Heart left ventricle (tissue), 13 donors: ENCODE results near the gene CCNY.

ENCODE experiments used
- CTCF ChIP-seq, 12 donors: fragments of 200-600 bp; sonication (generic) in 4 of 12; IDR thresholded peaks; one replicate each; pipeline versions ENCODE4 v1.5.0 to v1.8.0; 2018 to 2022; ENCODE audit warnings: antibody characterized with exemption in 12 of 12, mild to moderate bottlenecking in 5 of 12
- POLR2A ChIP-seq, 2 donors: fragments of 450-650 bp; IDR thresholded peaks; one replicate each; pipeline ENCODE4 v1.6.1; 2017; ENCODE audit warnings: antibody characterized with exemption in 2 of 2, mild to moderate bottlenecking in 2 of 2, moderate library complexity in 2 of 2
- donor health status: ischemic (EF 13 %, LVEDD 7.1; RV severe dilation, severe dysfunction).
- donor health status: DM: no; HTN: yes; CAD: no.
- donor health status: DM: no; HTN: no; CAD: no.
- donor health status: ischemic (EF 25% LVEDD 6.9; RV normal size, moderate dysfunction).
- donor health status: ischemic (EF 25% LVEDD 5.7; RV mildly dilated, moderate dysfunction).
- donor health status: ischemic (EF 35%, LVEDD 5.7; RV mildly dilated, moderate dysfunction).
- donor health status: nonischemic (EF 11% LVEDD 7.7; RV severe dilation, severe dysfunction).
- donor health status: DM: yes; HTN: yes; CAD: no.
- donor health status: PGD.
- donor health status: ischemic (EF 29% LVEDD 5.4; RV normal size, mild dysfunction).
- donor health status: nonischemic (EF 23%, LVEDD 6.1; RV moderate dilation, normal function).

GRCh38 chr10:35535136-35535535 is 198.8 kb downstream of the CCNY start:
- TF ChIP-seq POLR2A (IDR thresholded peaks at IDR 0.05), result no peak
- TF ChIP-seq CTCF (IDR thresholded peaks at IDR 0.05), result no peak
